GM21528 (cell line): Measurements from ENCODE around the gene USP47.

ENCODE experiments used
- ATAC-seq: cut with Tn5 transposase; IDR thresholded peaks from one replicate; pipeline ENCODE4 v1.9.1; 2021; ENCODE audit warnings: mild to moderate bottlenecking, moderate library complexity; ENCODE audit not compliant: unreplicated experiment, low FRiP score

Gene USP47

GRCh38 chr11:11978792-11979487, 137.2 kb downstream of the USP47 start:
- no peak for ATAC-seq

- no peak for ATAC-seq
Measured at GRCh38 chr11:11979488-11980117, 137.8 kb downstream of the USP47 start.

DNA sequence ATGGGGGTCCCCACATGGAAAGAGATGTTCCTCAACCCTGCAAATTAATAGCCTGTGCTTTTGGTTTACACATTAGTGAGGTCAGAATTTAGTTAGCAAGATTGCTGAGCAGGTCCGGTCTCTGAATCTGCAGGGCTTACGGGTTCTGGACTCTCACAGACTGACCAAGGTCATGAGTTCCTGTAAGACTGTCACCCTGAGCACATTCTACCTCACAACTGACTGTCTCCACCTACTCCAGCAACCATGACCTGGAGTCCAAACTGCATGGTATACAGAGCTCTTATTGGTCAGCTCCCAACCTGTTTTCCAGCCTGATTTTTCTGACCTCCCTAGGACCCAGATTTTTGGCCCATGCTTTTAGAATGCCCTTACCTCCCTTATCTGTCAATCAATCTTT, 138.4 kb downstream of the USP47 start:
- ATAC-seq: no peak

- ATAC-seq: no peak
Measured at GRCh38 chr11:11980841-11981308, 139.1 kb downstream of the USP47 start.

- no peak for ATAC-seq
Measured at GRCh38 chr11:11981364-11981763, 139.6 kb downstream of the USP47 start.

DNA sequence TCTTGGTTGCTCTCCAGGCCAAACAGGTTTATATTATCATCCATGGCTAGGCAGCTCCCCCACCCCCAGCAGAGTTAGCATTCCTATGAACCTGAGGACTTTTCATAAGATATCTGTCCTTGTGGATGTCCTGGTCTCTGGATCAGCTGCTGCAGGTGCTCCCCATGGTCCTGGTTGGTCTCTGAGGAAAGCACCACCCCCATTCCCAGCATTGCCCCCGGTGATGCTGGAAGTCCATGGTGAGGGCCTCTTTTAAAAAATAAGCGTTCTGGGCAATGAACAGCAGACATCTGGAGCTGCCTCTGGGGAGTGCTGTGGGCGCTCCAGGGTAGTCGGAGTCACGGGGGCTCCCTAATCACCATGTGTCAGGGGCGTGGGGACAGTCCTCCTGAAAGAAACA, 140.1 kb downstream of the USP47 start:
- no peak for ATAC-seq

DNA sequence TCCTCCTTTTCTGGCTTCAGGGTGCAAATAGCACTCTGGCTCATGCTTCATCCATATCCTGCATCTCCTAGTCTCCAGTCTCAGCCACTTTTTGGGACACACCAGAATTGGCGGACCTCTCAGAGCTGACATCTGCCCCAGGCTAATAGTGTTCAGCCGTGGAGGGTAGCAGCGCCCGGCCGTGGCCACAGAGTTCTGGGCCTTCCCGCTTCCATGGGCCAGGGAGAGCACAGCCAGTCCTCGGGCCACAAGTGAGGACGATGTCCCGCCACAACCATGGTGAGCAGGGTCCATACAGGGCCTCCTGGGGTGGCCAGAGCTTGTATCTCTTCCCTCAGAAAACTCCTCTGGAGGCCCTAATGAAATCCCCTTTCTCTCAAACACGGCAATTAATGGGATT, 140.7 kb downstream of the USP47 start:
- no peak for ATAC-seq

DNA sequence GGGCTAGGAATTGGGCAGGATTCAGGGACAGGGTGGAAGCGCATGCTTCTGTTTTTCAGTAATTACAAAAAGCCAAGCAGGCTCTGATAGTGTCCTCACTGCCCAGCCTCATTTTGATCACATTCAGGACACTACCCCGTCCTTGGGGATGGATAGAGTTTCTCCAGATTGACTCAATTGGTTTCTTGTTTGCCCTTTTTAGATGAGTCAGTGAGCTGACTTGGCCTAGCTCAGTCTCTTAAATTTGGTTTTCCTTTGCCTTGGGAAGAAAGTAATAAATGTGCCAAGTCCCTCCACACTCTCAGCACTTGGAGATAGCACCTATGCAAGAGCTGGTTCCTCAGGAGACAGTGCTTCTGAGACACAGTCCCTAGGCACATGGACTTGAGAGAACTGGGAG, 141.2 kb downstream of the USP47 start:
- ATAC-seq: no peak

GRCh38 chr11:11983427-11983826, 141.7 kb downstream of the USP47 start:
- no peak for ATAC-seq

DNA sequence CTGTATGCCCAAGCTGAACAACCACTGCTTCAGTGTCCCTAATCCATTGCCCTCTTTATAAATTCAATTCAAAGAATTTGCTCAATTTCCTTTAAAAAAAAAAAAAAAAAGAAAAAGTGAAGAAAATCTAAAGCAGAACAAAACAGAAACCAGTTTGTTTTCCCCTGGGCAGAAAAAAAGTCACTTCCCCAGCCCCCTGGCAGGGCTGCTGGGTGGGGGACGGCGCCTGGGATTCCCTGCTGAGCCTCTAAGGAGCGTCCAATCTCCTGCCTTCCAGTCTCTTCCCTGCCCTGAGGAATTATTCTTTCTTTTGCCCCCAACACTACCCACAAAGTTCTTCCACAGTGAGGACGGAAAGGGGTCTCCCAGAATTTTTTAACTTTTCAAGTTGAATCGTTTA, 142.8 kb downstream of the USP47 start:
- ATAC-seq: no peak

GRCh38 chr11:11985016-11985715, 143.4 kb downstream of the USP47 start:
- no peak for ATAC-seq

DNA sequence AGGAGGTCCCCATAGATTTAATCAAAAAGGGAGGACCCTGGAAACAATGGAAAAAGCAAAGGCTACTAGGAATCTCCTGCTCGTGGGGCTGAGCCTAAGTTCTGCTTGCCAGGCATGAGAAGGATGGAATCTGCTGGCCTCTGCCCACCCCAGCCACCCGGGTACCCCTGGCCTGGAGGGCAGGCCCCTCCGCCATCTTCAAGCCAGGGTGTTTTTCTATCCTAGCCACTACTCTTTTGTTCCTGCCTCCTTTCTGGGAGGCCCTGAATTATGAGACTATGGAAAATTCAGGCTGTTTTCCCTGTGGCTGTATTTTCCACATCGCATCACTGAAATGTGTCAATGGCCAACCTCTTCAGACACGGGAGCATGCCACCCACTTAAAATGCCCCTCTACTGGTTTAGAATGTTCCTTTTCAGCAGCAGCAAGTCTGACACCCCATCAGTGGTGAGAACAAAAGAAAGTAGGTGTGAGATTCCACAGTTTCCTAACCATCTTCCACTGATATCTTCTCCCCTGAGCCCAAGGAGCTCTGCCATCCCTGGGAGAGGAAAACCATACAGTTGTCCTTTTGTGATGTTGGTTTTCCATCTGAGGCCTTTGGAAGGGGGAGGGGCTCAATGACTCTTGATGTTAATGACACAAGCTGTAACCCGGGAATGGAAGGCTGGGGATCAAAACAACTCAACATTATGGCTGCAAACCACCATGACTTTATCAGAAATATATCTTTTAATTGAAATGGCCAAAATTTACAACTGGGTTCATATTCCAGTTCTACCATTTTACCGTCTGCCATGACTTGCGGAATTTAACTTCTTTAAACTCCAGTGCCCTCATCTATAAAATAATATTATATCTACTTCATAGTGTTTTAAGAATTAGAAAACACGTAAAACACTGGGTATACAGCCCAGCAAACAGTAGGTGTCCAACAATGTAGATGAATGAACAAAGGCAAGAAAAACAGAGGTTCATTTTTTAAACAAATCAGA, 144.5 kb downstream of the USP47 start:
- no peak for ATAC-seq

- no peak for ATAC-seq
Measured at GRCh38 chr11:11987503-11988022, 145.8 kb downstream of the USP47 start.

- ATAC-seq: no peak
Measured at GRCh38 chr11:11988099-11988651, 146.4 kb downstream of the USP47 start.

GRCh38 chr11:11988681-11989261, 147.0 kb downstream of the USP47 start:
- no peak for ATAC-seq

DNA sequence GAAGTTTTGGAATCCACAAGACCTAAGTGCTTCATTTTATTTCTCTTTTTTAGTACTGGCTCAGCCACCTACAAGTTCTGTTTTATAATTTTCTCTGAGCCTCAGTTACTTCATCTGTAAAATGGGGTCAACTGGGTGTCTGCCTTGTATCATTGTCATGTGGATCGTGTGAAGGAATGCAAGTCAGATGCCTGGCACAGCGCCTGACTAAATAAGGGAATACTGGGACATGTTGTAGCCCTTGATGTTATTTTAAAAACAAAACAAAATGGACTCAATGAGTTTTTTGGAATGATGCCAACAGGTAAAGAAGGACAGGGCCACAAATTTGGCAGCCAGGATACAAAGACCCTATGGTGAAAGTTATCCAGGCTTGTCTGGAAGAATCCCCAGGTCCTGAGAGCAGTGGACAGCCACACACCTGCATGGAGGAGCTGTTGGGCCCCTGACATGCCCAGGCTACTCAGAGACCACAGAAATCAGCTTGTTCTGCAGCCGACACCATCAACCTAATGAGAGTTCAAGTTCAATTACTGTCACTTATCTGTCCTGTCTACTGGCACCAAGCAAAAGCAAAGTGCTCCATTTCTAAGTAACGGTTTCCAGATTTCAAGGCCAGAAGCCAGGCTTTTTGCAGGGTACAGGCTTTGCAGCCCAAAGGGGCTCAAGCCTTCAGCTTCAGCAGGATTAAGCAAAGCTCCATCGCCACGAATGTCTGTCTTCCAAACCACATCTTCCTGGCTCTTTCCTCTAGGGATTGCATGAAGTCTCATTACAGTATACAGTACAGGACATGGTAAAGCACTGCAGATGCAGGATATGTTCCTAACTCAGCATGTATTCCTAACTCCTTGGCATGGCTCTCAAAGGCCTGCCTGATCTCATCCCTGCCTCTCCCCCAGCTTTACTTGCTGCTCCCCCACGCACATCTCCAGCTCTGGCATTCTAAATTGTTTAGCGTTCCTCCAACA, 148.3 kb downstream of the USP47 start:
- no peak for ATAC-seq

GRCh38 chr11:11992257-11993212, 150.8 kb downstream of the USP47 start:
- ATAC-seq: no peak
